ENCODE results near the gene SAMD14. TPM values are rescaled to one million over a fixed set of nuclear protein-coding genes. Genes with fewer than 3 reads are reported as not detected.

Gene SAMD14
- total RNA-seq, 1 donor from 2014 or later: 0.26 TPM

DNA sequence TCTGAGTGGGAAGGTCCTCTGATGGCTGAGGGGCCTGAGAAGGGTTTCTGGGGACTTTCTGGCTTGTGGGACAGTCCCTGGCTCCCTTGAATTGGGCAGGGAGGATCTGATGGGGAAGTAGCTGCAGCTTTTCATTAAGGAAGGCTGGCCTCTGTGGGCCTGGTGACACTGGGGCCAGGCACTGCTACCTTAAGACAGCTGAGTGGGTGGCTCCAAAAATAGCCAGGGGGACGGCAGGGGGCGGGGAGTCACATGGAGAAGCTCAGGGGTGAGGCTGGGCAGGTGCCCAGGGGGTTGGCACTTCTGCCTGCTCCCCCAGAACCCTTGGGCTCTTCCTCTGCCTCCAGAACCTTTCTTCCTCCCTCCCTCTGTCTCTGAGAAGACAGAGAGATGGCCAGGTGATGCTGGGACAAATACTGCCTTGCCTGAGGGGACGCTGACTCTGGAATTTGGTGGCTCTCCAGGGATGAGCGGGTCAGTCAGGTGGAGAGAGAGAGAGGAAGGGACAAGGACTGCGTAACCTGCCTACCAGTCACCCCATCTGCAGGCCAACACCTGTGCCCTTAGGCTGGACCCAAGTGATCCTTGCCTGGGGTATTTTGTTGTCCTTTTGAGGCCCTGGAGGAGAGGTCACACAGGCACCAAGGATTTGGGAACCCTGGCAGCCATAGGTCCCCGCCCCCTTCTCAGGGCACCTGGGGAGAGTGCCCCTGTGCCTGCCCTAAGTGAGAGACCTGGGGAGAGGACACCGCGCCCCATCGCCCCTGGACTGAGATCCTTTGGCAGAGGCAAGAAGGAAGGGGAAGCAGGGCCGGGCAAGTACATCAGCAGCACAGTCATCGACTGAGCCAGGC, 34.1 kb upstream of the SAMD14 start:
- Histone ChIP-seq H3K36me3 (ENCODE audit: control insufficient read depth, insufficient read depth, low read length) (no peaks in the 10 kb centered on the region), H3K4me3 (ENCODE audit: low read depth, low read length) (no peak overlapping the region), H3K27me3 (ENCODE audit: control insufficient read depth, insufficient read depth, low read length) (no peaks in the 10 kb centered on the region)
- DNase-seq (ENCODE audit: low read depth) (no peak), FAIRE-seq (no peak)
- TF ChIP-seq, protein P1, sequence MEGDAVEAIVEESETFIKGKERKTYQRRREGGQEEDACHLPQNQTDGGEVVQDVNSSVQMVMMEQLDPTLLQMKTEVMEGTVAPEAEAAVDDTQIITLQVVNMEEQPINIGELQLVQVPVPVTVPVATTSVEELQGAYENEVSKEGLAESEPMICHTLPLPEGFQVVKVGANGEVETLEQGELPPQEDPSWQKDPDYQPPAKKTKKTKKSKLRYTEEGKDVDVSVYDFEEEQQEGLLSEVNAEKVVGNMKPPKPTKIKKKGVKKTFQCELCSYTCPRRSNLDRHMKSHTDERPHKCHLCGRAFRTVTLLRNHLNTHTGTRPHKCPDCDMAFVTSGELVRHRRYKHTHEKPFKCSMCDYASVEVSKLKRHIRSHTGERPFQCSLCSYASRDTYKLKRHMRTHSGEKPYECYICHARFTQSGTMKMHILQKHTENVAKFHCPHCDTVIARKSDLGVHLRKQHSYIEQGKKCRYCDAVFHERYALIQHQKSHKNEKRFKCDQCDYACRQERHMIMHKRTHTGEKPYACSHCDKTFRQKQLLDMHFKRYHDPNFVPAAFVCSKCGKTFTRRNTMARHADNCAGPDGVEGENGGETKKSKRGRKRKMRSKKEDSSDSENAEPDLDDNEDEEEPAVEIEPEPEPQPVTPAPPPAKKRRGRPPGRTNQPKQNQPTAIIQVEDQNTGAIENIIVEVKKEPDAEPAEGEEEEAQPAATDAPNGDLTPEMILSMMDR (IDR thresholded peaks at IDR 0.05; ENCODE audit: insufficient read depth, low read length, severe bottlenecking): no peak

DNA sequence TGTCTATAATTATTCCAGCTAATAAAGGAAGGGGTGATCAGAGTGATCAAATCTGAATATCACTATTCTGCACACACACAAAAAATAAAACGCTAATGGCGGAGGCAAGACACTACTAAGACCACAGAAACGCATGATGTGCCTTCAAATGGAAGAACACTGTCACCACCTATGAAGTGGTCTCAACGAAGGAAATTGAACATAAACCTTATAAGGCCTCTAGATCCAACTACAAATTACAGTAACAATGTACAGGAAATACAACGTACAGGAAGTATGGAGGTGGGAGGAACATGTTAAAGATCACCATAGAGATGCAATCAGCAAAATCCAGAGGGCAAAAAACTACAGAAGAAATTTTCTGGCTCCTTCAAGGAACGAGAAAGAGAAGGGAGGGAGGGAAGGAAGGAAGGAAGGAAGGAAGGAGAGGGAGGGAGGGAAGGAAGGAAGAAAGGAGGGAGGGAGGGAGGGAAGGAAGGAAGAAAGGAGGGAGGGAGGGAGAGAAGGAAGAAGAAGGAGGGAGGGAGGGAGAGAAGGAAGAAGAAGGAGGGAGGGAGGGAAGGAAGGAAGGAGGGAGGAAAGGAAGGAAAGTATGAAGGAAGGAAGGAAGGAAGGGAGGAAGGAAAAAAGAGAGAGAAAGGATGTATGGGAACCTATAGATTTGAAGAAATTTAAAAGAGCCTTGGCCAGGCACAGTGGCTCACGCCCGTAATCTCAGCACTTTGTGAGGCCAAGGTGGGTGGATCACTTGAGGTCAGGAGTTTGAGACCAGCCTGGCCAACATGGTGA, 32.7 kb upstream of the SAMD14 start:
- no peaks in the 10 kb centered on the region for H3K27me3 ChIP-seq (ENCODE audit: control insufficient read depth, insufficient read depth, low read length)
- TF ChIP-seq, protein P1 (IDR thresholded peaks at IDR 0.05; ENCODE audit: insufficient read depth, low read length, severe bottlenecking): no peak
- FAIRE-seq (no peak), DNase-seq (ENCODE audit: low read depth) (no peak)
- H3K4me3 ChIP-seq (ENCODE audit: low read depth, low read length): no peak overlapping the region
- H3K36me3 ChIP-seq (ENCODE audit: control insufficient read depth, insufficient read depth, low read length): no peaks in the 10 kb centered on the region

DNA sequence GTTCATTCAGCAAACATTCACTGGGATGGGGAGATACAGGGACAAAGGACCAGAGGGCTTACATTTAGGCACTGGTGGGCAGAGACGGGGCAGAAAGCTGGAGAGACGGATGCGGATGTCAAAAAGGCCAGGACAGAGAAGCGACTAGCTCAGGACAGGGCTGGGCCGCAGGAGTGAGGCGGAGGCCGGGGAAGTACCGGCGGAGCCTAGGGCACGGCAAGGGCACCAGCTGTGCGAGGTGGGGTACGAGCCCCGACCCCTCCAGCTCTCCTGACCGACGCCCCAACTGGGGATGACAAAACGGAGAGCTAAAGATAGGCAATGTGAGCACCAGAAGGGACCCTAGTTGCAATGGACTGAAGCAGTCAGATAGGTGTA, 31.9 kb upstream of the SAMD14 start:
- FAIRE-seq: no peak
- no peak for DNase-seq (ENCODE audit: low read depth)
- no peaks in the 10 kb centered on the region for H3K36me3 ChIP-seq (ENCODE audit: control insufficient read depth, insufficient read depth, low read length)
- TF ChIP-seq, protein P1 (IDR thresholded peaks at IDR 0.05; ENCODE audit: insufficient read depth, low read length, severe bottlenecking): no peak
- no peak overlapping the region for H3K4me3 ChIP-seq (ENCODE audit: low read depth, low read length)
- no peaks in the 10 kb centered on the region for H3K27me3 ChIP-seq (ENCODE audit: control insufficient read depth, insufficient read depth, low read length)

DNA sequence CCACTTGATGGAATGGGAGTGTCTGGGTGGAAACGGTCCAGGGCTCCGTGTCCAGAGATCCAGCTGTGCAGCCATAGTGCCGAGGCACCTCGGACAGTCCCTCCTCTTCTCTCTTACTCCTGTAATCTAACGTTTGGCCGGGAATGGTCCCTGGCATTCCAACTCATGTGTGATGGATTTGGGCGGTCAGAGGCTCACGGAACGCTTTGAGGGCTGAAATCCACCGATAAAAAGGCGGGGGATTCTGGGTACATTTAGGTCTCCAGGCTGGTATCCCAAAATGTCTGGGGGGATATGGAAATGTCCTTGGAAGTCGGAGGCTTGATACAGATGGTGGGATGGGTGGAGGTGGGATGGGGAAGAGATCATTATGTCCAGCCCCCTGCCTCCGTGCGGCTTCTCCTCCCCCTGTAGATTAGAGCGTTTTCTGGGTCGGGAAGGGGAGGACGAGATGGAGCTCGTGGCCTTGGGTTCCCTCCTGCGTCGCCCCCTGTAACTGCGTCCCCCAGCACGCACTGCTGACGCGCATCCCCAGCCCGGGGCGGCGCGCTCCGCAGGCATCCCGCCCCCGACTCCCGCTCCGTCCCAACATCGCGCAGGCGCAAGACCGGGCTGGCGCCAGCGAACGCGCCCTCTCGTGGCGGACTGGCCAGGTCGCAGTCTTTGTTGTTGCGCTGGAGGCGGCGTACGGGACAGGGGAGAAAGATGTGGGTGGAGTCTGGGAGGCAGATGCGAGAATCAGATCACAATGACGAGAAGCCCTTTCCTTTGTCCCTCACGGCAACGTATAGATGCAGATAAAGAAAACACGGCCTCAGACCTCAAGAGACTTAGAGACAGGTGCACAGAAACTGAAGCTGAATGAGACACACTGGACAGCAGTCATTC, 31.3 kb upstream of the SAMD14 start:
- H3K36me3 ChIP-seq (ENCODE audit: control insufficient read depth, insufficient read depth, low read length): no peaks in the 10 kb centered on the region
- FAIRE-seq: no peak
- no peaks in the 10 kb centered on the region for H3K27me3 ChIP-seq (ENCODE audit: control insufficient read depth, insufficient read depth, low read length)
- TF ChIP-seq, protein P1 (IDR thresholded peaks at IDR 0.05; ENCODE audit: insufficient read depth, low read length, severe bottlenecking): peak; percentile 97
- H3K4me3 ChIP-seq (ENCODE audit: low read depth, low read length): peak overlapping the region; percentile 42
- DNase-seq (ENCODE audit: low read depth): peak; percentile 71

DNA sequence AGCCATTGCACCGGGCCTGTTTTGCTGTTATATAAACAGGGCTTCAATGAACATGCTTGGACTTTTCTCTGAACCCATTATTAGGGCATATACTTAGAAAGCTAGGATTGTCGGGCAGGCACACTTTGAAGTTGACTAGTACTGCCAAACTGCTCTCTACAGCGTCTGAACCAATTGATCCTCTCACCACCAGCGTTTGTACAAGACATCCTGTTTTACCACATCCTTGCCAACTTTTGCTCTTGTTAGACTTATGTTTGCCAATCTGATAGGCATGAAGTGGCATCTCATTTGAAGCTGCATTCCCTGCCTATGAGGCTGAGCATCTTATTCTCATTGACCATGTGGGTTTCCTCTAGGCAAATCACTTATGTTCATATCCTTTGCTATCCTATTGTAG, 27.9 kb upstream of the SAMD14 start:
- TF ChIP-seq, protein P1 (IDR thresholded peaks at IDR 0.05; ENCODE audit: insufficient read depth, low read length, severe bottlenecking): no peak
- Histone ChIP-seq H3K4me3 (ENCODE audit: low read depth, low read length) (no peak overlapping the region), H3K36me3 (ENCODE audit: control insufficient read depth, insufficient read depth, low read length) (no peaks in the 10 kb centered on the region), H3K27me3 (ENCODE audit: control insufficient read depth, insufficient read depth, low read length) (no peaks in the 10 kb centered on the region)
- FAIRE-seq: peak; percentile 55
- DNase-seq (ENCODE audit: low read depth): no peak
